Upper lobe of left lung (tissue), 6 donors: ENCODE measurements around the gene SH3GLB2. TPM values are rescaled to one million over a fixed set of nuclear protein-coding genes. Genes with fewer than 3 reads are reported as not detected.

Experiments
- ATAC-seq, 2 donors: fragments of 200-7000 bp; cut with Tn5 transposase; one replicate each; pipeline ENCODE4 v1.9.1; 2022; ENCODE audit warnings: mild to moderate bottlenecking in 2 of 2, moderate library complexity in 2 of 2; ENCODE audit not compliant: low FRiP score in 2 of 2
- DNase-seq, 2 donors: peaks; one replicate each; pipeline ENCODE4 v3.0.0-alpha.2; 2019 to 2020
- H3K27ac ChIP-seq, 4 donors: fragments of 200-600 bp; sonication (generic); one replicate each; pipeline ENCODE4 v1.5.1; 2016 to 2019
- H3K27me3 ChIP-seq, 4 donors: fragments of 200-600 bp; sonication (generic); one replicate each; pipeline ENCODE4 v1.5.1; 2017 to 2019
- H3K36me3 ChIP-seq, 4 donors: fragments of 200-600 bp; sonication (generic); one replicate each; pipeline ENCODE4 v1.5.1; 2016 to 2019
- H3K4me1 ChIP-seq, 4 donors: fragments of 200-600 bp; sonication (generic); one replicate each; pipeline ENCODE4 v1.5.1; 2018 to 2019
- H3K4me3 ChIP-seq, 4 donors: fragments of 200-600 bp; sonication (generic); one replicate each; pipeline ENCODE4 v1.5.1; 2017 to 2019; ENCODE audit warnings: mild to moderate bottlenecking in 2 of 4, moderate library complexity in 1 of 4
- H3K9me3 ChIP-seq, 4 donors: fragments of 200-600 bp; sonication (generic); one replicate each; pipeline ENCODE4 v1.5.1; 2018 to 2019
- CTCF ChIP-seq, 6 experiments: fragments of 450-650 bp in 4 of 6; fragments of 200-600 bp in 2 of 6; sonication (generic) in 2 of 6; IDR thresholded peaks; one replicate each; pipeline ENCODE4 v1.5.1; 2016 to 2019; ENCODE audit warnings: antibody characterized with exemption in 6 of 6
- EP300 ChIP-seq, 4 donors: sonication (generic); formaldehyde crosslinking; IDR thresholded peaks; one replicate each; pipeline ENCODE4 v1.5.1; 2017; ENCODE audit warnings: antibody characterized with exemption in 4 of 4, control low read depth in 2 of 4
- POLR2A ChIP-seq, 4 donors: fragments of 450-650 bp; IDR thresholded peaks; one replicate each; pipeline ENCODE4 v1.5.1; 2016 to 2017; ENCODE audit warnings: antibody characterized with exemption in 4 of 4, mild to moderate bottlenecking in 2 of 4
- POLR2AphosphoS5 ChIP-seq, 2 donors: sonication (generic); formaldehyde crosslinking; IDR thresholded peaks; one replicate each; pipeline ENCODE4 v1.5.1; 2017; ENCODE audit warnings: antibody characterized with exemption in 2 of 2
- WGBS, 2 donors: methylation state at CpG; one replicate each; pipeline ENCODE4 v1.1.5; 2017 to 2018; 5-methylcytosine and 5-hydroxymethylcytosine counted together
- total RNA-seq, 6 donors: library from RNA; depleted of rRNA in 4 of 6; stranded (reverse); fragments of >200 nt in 4 of 6; gene quantifications; one replicate each; pipeline versions ENCODE4 v1.1.0 to v1.2.1, GENCODE V29; 2016 to 2021
- donor health status: DM: no; HTN: no; CAD: no; lungs with moderate emphysema.
- donor health status: DM: no; HTN: yes; CAD: no; lungs with severe emphysema.

Gene SH3GLB2
- 100 to 1,000 TPM in 2 of 6 donors, 10 to 100 TPM in 4; 69.6 to 202 (median 94.1) TPM for total RNA-seq

- DNase-seq = peak; percentile 98 to 99
- TF ChIP-seq POLR2AphosphoS5 (IDR thresholded peaks at IDR 0.05) (peak in 1 of 2 donors; percentile 6), POLR2A (IDR thresholded peaks at IDR 0.05) (no peak), CTCF (IDR thresholded peaks at IDR 0.05) (peak; percentile 28 to 84 (median 77)), EP300 (IDR thresholded peaks at IDR 0.05) (no peak)
- WGBS, 2 donors = 4 to 5% methylated on average over 10 to 16 of the region's 60 CpGs
- Histone ChIP-seq H3K27me3 (no peaks in the 10 kb centered on the region), H3K27ac (peak within 1 kb of the TSS; percentile 47 to 86 (median 62)), H3K9me3 (no peaks in the 10 kb centered on the region), H3K4me1 (peaks cover 25 to 28% (median 27%) of the 10 kb centered on the region in 4 donors), H3K4me3 (peak within 1 kb of the TSS; percentile 32 to 92 (median 82)), H3K36me3 (no peaks in the 10 kb centered on the region)
- ATAC-seq = peak; percentile 98 to 99
Observed at GRCh38 chr9:129028192-129028966, at the start of gene SH3GLB2. SH3GLB2 (minus strand) TSS chr9:129028331; CDS start chr9:129028154, 177 bp downstream.

- no peaks in the 10 kb centered on the region for H3K27me3 ChIP-seq
- no peak for TF ChIP-seq CTCF (IDR thresholded peaks at IDR 0.05)
- TF ChIP-seq POLR2A (IDR thresholded peaks at IDR 0.05) = no peak
- no peak for TF ChIP-seq EP300 (IDR thresholded peaks at IDR 0.05)
- no peak for TF ChIP-seq POLR2AphosphoS5 (IDR thresholded peaks at IDR 0.05)
- WGBS, 2 donors = 77 to 81% methylated on average over 10 of the region's 10 CpGs
- ATAC-seq (no peak), DNase-seq (peak in 1 of 2 donors; percentile 31)
- no peaks in the 10 kb centered on the region for H3K36me3 ChIP-seq
- no peaks in the 10 kb centered on the region for H3K9me3 ChIP-seq
- H3K4me1 ChIP-seq = peaks cover 12 to 17% (median 15%) of the 10 kb centered on the region in 4 donors
- no peak overlapping the region for H3K27ac ChIP-seq
- H3K4me3 ChIP-seq = no peak overlapping the region
Observed at GRCh38 chr9:129077236-129077635, 49.1 kb upstream of the SH3GLB2 start.

GRCh38 chr9:129076640-129077037, 48.5 kb upstream of the SH3GLB2 start:
- H3K9me3 ChIP-seq = no peaks in the 10 kb centered on the region
- TF ChIP-seq CTCF (IDR thresholded peaks at IDR 0.05) (no peak), EP300 (IDR thresholded peaks at IDR 0.05) (no peak), POLR2A (IDR thresholded peaks at IDR 0.05) (no peak), POLR2AphosphoS5 (IDR thresholded peaks at IDR 0.05) (no peak)
- no peak for DNase-seq
- H3K4me3 ChIP-seq = no peak overlapping the region
- H3K36me3 ChIP-seq = no peaks in the 10 kb centered on the region
- H3K4me1 ChIP-seq = peaks cover 6 to 11% (median 9%) of the 10 kb centered on the region in 4 donors
- H3K27ac ChIP-seq = no peak overlapping the region
- no peak for ATAC-seq
- WGBS, 2 donors = 90 to 95% methylated on average over 11 of the region's 11 CpGs
- H3K27me3 ChIP-seq = no peaks in the 10 kb centered on the region

GRCh38 chr9:129075996-129076639, 48.0 kb upstream of the SH3GLB2 start:
- H3K4me1 ChIP-seq = peaks cover 5 to 7% (median 6%) of the 10 kb centered on the region in 4 donors
- H3K27me3 ChIP-seq = no peaks in the 10 kb centered on the region
- peaks cover 0 to 2% (median 0%) of the 10 kb centered on the region in 4 donors for H3K36me3 ChIP-seq
- TF ChIP-seq CTCF (IDR thresholded peaks at IDR 0.05) (no peak), POLR2AphosphoS5 (IDR thresholded peaks at IDR 0.05) (no peak), EP300 (IDR thresholded peaks at IDR 0.05) (no peak), POLR2A (IDR thresholded peaks at IDR 0.05) (no peak)
- 91 to 94% methylated on average over 11 to 16 of the region's 16 CpGs for WGBS, 2 donors
- no peak for DNase-seq
- H3K27ac ChIP-seq = no peak overlapping the region
- no peaks in the 10 kb centered on the region for H3K9me3 ChIP-seq
- H3K4me3 ChIP-seq = no peak overlapping the region
- no peak for ATAC-seq
